LNCaP clone FGC (cell line): ENCODE measurements around the gene MPPED2.

Source experiments
- DNase-seq: peaks from one replicate; pipeline ENCODE4 v3.0.0-alpha.2; 2011; ENCODE audit warnings: low read depth
- H3K4me3 ChIP-seq: 2 replicates; pipeline ENCODE4 v1.5.1; 2011; ENCODE audit warnings: mild to moderate bottlenecking, low read depth, low read length, control low read depth
- TF ChIP-seq, protein P1 (sequence below): IDR thresholded peaks from 2 replicates; pipeline ENCODE4 v1.5.1; 2012; ENCODE audit warnings: mild to moderate bottlenecking; ENCODE audit not compliant: control insufficient read depth, insufficient read depth; ENCODE audit errors: extremely low read depth

Gene MPPED2

DNA sequence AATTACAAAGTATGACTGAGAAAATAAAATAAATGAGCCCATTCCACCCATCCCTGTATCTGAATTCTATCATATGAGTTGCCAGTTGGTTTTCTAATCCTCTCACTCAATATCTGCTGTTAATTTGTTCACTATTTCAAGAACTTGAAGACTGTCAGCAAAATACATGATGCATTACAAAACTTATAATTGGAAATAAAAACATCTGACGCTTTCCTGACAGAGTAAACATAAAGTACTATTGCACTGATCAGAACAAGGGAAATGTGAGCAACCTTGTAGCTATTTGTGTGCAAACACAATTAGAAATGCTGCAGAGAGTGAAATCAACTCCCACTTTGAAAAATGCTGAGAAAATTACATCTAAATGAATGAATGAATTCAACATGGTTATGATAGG, 97.1 kb downstream of the MPPED2 start:
- TF ChIP-seq, protein P1, sequence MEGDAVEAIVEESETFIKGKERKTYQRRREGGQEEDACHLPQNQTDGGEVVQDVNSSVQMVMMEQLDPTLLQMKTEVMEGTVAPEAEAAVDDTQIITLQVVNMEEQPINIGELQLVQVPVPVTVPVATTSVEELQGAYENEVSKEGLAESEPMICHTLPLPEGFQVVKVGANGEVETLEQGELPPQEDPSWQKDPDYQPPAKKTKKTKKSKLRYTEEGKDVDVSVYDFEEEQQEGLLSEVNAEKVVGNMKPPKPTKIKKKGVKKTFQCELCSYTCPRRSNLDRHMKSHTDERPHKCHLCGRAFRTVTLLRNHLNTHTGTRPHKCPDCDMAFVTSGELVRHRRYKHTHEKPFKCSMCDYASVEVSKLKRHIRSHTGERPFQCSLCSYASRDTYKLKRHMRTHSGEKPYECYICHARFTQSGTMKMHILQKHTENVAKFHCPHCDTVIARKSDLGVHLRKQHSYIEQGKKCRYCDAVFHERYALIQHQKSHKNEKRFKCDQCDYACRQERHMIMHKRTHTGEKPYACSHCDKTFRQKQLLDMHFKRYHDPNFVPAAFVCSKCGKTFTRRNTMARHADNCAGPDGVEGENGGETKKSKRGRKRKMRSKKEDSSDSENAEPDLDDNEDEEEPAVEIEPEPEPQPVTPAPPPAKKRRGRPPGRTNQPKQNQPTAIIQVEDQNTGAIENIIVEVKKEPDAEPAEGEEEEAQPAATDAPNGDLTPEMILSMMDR: no peak
- H3K4me3 ChIP-seq: no peak overlapping the region
- DNase-seq: no peak

DNA sequence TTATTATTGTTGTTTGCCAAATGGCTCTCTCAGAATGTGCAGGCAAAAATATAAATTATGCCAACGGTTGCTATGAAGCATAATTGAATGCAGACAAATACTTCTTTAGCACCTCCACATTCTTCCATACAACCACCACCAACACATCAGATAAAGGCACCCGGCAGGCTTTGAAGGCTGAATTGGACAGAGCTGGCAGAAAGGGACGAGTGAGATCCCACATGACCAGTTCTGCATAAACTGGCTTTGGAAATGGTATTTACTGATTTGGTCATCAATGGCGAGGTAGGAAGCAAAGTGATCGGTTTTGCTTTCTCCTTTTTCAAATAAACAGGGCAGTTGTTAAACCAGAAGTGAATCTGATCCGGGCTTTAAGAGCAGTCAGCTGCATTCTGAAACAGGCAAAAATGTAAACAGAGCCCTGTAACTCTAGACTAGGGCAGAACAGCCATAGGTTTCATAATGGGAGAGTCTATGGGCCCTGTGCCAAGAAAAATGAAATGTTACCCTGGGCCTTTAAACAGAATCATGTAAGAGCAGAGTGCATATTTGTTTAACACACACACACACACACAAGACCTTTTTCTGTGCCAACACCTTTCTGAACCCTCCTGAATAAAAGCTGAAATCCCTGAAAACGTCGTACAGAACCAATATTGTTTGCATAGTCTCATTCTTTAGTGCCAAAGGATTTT, 97.7 kb downstream of the MPPED2 start:
- H3K4me3 ChIP-seq: peak overlapping the region; percentile 5
- DNase-seq: peak; percentile 56
- TF ChIP-seq, protein P1: no peak

DNA sequence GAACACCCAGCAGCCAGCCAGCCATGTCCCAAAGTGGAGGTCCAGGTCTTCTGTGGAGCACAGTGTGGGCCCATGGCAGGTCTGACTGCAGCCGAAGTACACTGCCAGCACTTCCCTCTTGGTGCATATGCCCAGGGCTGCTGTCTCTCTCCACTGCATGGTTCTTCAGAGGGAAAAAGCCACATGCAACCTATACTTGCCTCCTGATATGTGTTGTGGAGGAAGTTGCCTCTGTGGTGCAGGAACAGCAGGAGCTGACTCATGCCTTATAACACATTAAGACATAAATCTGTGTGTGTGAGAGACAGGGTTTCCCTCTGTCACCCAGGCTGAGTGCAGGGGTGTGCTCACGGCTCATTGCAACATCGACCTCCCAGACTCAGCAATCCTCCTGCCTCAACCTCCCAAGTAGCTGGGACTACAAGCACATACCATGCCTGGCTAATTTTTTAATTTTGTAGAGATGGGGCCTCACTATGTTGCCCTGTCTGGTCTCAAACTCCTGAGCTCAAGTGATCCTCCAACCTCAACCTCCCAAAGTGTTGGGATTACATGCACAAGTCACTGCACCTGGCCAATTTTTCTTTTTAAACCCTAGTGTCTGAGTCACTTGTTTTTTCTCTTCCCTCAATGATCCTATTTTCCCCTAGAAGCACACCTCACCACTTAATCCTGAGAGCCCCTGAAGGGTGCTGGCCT, 98.8 kb downstream of the MPPED2 start:
- no peak for DNase-seq
- TF ChIP-seq, protein P1: no peak
- H3K4me3 ChIP-seq: no peak overlapping the region

DNA sequence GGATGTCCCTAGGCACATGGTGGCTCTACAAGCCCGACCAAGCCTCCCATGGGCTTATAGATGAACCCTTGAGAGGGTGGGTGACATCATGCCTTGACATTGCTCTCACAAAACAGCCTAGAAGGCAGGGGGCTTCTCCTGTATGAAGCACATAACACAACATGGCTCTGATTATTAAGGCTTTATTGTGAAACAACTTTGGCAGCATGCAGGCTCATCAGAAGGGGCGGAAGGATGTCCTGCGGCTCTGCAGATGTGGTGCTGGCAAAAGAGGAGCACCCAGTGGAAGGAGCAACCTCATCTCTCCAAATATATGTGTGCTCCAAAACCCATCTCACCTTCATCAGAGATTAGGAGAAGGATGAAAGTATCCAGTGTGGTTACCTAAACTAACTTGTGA, 100.4 kb downstream of the MPPED2 start:
- DNase-seq: no peak
- TF ChIP-seq, protein P1: no peak
- no peak overlapping the region for H3K4me3 ChIP-seq

- no peak for DNase-seq
- TF ChIP-seq, protein P1: no peak
- no peak overlapping the region for H3K4me3 ChIP-seq
These were observed 100.9 kb downstream of the MPPED2 start for GRCh38 chr11:30485222-30485621.

GRCh38 chr11:30483056-30483455, 103.1 kb downstream of the MPPED2 start:
- TF ChIP-seq, protein P1: no peak
- no peak for DNase-seq
- H3K4me3 ChIP-seq: no peak overlapping the region

GRCh38 chr11:30481796-30482195, 104.4 kb downstream of the MPPED2 start:
- DNase-seq: no peak
- TF ChIP-seq, protein P1: no peak
- no peak overlapping the region for H3K4me3 ChIP-seq
